Superior temporal gyrus (tissue), 1 donor: ENCODE results near the gene DNM3.

ENCODE experiments used
- DNase-seq: peaks from one replicate; pipeline ENCODE4 v3.0.0-alpha.2; 2016; ENCODE audit errors: extremely low spot score

Gene DNM3

DNA sequence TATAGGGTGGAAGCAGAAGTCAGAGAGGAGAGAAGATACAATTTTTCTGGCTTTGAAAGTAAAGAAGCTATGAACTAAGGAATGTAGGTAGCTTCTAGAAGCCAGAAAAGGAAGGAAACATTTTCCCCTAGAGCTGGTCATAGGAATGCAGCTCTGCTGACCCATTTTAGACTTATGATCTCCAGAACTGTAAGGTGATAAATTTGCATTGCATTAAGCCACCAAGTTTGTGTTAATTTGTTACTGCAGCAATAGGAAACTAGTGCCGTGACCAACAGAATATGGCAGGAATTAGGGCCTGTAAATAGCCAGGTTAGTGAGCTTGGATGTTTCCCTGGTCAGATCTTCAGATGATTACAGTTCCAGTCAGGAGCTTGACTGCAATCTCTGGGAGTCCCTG lies 334.9 kb downstream of the DNM3 start:
- DNase-seq: no peak

DNA sequence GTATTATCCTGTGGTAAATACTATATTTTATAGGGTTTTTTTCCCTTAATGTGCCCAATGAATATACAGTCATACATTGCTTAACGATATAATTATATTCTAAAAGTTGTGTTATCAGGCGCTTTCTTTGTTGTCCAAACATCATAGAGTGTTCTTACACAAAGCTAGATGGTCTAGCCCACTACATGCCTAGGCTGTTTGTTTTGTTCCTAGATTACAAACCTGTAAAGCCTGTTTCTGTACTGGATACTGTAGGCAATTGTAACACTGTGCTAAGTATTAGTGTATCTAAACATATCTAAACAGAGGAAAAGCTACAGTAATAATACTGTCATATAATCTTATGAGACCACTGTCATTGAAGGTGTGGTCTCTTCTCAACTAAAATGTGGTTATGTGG lies 336.6 kb downstream of the DNM3 start:
- no peak for DNase-seq

DNA sequence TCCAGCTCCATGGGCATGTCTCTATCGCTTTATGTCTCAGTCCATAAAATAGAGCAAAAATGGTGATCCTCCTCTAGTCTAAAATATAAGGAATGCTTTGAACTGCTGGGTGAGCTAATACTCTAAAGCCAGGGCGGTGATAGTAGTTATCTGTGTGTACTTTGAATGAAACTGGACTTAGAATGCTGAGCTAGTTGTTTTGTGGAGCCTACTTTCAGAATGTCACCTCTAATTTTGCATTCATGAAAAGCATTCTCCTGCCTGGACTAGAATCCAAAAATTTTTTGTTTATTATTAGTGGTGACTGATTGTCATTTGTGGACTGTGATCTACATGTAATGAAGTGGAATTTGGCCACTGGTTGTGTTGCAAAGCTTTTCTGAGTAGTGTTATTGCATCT lies 337.6 kb downstream of the DNM3 start:
- DNase-seq: no peak

DNA sequence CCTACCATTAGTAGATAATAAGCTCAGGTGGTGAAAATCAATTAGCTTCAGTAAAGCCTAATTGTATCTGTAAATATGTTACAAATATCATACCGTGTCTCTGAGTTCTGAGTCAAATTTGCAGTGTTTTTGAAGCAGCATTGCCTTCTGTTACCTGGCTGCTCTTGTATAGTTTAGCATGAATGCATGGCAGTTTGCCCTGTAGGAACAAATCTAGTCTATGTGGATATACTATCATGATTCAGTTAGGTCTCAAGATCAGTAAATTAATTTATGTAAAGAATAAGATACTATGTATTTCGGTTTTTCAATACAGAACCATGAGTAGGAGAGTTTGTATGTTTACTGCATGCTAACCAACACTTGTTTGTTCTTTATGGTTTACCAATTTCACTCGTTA lies 338.6 kb downstream of the DNM3 start:
- peak; percentile 35 for DNase-seq

DNA sequence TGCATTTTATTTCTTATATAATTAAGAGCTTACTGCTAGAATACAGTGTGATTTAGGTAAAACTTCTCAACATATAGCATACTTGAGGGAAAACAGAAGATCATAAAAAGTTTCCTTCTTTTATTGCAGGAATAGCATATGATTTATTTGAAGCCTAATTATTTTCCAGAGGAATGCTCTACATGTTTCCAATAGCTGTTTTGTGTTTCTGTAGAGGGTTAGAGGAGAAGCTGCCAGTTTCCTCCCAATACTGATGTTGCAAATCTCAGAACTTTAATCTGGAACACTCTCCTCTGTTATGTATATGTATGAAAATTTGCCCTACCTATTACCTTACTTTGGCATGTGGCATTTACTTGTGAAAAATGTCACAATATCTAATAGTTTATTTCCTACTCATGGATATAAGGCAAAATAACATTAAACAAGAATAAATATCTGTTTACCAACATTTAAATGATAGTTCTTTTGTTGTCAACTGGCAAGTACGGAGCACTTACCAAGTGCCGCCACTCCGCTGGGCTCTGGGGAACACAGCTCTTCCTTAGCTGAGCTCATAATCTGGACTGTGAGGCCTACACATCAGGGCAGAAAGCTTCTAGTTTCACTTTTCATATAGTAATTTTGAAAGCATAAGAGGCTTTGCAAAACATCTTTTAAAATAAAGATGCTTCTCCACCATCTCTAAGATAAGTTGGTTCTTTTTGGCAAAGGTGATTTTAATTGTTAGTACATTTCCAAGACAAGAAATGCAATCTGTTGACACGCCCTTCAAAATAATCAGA lies 339.4 kb downstream of the DNM3 start:
- DNase-seq: peak; percentile 74

DNA sequence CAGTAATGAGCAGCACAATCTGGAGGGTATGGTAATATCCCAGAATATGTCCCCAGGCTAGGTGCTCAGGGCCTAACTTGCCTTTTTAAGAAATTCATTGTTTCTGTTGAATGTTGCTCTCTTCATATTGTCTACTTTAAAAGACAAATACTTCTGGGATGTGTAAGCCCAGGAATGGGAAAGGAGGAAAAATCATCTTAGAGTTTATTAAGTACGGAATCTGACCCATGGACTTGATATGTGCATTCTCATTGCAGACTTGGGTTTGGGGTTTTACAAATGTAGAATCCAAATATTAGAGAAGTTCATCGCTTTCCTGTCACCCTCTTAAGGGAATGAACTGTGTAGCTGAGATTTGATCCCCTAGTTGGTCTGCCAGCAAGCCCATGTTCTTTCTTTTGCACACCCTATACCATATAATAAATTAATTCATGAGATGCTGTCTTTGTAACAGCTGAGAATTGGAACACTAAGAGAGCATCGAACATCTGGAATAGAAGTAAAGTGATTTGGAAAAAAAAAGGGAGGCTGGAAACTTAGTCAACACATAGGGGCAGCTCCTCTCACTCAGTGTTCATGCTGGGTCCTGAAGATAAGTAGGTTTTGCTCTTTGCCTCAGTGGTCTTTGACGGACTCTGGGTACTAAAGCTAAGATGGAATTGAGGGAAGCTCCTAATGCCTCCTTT lies 343.4 kb downstream of the DNM3 start:
- no peak for DNase-seq

DNA sequence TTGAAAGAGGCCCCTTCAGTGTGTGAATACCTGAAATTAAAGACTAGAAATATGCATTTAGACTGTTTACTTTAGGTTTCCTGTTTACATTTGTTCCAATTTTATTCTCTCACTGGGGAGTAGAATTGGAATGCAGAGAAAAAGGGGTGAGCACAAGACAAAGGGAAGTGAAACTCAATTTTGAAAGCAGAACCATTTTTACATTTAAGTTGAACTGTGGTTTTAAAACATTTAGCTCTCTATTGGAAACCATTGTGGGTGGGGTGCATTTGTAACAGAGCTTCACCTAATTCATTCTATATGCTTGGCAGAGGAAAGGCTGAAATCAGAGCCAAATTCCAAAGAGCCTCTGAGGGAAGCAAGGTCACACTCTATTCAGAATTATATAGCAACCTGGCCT lies 343.9 kb downstream of the DNM3 start:
- DNase-seq: no peak

DNA sequence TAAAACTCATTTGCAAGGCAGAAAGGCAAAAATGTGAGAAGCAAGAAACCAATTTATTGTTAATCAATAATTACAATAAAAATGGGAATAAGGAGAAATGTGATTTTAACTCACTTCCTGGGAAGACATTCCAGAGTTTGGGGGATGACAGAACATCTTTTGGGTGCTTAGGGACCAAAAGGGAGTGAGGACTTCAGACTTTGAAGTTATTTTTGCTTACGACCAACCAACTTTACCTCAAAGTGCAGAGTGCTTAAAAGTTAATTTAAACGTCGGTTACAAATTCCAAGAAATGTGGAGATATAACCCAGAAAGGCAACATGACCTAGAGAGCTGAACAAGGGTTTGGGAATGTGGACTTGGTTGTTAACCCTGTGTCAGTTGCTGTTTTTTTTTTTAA lies 344.7 kb downstream of the DNM3 start:
- DNase-seq: no peak

DNA sequence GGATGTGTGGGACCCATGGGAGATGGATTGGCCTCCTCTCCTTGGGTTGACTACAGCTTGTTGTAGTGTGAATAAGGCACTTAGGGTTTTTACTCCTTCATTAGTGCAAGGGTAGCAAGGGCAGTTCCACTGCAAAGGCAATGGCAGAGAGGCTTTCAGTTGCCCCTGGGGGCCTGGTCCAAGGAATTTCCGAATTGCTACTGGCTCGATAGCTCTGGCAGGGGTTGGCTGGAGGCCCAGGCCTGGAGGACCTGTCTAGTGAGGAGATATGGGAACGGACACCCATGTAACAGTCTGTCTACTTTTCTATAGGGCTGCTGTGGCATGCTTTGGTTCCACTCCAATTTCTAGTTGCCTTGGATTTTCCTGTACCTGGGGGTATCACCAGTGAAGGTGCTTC lies 360.3 kb downstream of the DNM3 start:
- DNase-seq: no peak

DNA sequence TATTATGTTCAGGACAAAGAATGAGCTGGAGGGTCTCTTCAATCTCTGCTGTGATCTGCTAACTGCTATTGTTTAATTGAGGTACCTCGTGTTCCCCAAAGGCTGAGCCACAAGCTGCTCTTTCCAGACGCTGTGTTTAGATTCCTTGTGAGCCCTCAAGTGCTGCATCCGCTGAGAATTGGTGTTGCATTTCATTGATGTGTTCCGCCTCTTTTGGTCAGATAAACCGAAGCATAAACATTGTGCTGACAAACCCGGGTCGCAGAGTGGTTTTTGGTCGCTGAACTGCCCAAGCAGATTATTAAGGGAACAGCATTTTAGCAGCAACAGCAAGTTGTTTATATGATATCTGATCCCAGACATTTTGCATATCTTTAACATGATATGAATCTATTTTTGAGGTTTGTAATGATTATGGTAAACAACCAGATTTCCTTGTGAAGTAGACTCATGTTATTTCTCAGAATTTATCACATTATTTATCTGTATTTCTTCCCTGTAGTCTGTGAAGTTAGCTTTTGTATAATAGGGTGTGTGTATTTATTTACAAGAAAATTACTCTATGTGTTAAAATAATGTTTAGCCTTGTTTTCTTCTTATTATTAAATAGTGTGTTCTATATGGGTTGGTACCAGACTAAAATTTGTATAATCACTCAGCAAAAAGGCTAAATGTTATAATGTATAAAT lies 362.0 kb downstream of the DNM3 start:
- no peak for DNase-seq

DNA sequence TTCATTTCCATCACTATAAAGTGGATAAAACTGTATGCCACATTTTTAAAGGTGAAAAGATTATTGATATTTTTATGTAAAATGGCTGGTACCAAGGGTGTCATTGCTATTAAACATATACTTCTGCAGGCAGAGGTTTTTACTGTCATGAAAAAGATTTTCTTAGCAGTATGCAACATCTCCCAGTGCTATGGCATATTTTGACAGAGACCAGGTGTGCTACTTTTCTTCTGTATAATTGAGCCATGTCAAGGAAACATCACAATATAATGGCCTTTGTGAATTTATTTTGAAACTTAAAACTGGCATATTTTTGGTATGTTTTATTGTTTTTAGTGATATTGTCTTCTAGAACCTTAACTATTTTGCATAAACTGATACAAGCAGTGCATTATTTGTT lies 362.6 kb downstream of the DNM3 start:
- no peak for DNase-seq

DNA sequence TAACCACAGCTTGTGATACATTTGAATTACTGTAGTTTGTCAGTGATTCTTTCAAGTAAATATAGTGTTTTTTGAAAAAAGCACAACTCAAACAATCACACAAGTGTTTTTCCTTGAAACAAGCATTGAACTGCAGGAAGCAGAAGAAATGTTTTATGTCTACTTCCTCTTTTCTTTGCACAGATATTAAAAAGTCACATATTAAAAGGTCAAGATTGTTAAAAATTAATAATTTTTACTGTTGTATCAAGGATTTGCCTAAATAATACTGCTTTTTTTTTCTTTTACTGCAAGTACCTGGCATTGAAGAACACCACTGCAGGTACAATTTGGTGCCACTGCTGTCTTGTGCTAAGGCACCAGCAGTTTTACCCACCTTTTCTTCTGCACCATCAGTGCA lies 365.0 kb downstream of the DNM3 start:
- no peak for DNase-seq

DNA sequence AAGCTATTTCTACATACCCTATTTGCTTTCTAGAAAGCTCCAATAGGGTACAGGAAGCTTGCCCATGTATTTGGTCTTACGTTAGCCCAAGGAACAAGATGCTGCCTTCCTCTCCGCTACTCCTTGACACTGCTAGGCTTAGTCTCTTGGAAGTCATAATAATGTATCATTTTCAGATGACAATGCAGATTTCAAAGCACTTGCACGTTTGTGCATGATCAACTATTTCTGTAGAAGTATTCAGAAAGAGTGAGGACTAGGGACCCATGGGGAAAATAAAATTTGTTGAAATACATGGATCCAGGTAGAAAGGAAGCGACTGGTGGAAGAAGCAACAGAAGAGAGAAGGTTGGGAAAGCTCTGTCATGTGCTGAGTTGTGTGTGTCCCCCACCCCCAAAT lies 367.3 kb downstream of the DNM3 start:
- DNase-seq: no peak

DNA sequence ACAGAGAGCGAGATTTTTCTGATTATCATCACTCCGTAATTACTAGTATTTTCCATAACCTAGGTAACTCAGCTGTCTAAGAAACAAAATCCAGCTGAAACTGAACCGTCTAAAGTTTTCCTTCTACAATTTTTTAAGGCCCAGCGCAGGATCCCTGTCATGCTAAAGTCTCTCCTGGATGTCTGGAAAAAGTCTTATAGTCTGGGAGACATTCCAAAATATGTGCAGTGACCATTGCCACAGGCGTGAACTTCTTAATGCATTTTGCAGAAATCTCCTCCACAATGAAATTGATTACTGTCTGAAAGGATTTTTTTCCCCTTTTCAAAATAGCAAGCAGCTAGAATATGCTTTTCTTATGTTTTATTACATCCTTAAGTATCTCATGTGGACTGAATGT lies 369.9 kb downstream of the DNM3 start:
- DNase-seq: no peak

DNA sequence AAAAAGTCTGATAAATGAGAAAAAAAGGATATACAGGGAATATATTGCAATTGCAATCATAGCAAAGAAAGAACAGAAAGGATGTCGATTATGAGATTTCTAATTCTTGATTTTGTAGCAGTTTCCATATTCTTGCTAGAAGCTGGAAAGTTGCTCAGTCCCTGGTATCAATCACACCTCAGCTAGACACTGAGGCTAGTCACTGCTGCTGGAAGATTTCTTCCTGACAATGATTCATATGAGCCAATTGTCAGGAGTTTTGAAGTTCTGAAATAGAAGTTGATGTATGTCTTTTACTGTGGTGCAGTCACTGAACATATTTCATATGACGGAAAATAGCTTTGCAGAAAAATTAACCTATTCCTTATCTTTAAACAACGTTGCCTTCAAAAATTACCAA lies 370.8 kb downstream of the DNM3 start:
- no peak for DNase-seq

DNA sequence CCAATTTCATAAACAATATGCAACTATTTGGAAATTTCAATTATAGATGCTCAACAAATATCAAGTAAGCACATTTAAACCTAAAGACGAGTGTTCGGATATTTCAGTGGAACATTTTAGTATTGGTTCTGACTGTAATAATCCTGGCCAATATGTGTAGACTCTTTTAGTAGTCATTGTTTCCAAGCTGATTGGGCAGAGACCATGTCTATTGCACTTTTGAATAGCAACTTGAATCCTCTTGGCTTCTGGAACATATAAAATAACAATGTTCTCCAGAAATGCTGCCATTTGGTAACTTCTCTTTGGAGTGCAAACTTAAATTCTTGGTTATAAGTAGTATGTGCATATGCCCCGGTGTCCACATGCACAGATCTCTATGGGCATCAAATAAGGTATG lies 373.7 kb downstream of the DNM3 start:
- DNase-seq: no peak

DNA sequence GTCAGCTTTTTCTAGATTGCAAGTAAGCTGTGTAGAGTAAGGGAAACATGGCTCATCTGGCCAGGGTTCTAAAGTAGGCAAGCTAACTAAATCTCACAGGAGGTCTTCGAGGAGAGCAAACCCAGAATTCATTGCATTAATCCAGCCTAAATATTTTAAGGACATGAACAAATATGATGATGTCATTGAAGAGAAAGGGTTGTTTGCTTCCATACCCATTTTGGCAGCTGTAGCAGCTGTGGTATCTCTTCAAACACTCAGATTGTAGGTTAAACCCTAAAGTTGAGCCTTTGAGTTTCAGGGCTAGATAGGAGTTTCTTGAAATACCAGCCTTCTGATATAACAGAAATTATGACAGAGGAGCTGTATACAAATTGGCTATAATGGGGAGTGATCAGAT lies 378.7 kb downstream of the DNM3 start:
- DNase-seq: no peak

DNA sequence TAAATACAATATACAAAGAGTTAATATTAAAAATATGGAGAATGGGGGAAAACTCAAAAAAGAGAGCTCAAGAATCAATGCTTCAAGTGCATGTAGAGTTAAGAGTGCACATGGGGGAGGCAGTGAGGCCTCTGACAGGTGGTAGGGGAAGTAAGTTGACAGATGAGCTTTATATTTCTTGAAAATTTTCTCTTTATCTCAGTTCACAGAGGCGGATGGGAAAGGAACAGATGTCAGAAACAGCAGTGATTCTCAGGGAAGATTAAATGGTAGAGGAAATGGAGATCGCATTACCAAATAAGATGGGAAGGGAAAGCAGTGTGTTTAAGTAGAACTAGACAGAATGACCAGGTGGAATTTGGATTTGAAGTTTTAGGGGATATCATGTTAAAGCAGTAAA lies 379.1 kb downstream of the DNM3 start:
- DNase-seq: no peak

DNA sequence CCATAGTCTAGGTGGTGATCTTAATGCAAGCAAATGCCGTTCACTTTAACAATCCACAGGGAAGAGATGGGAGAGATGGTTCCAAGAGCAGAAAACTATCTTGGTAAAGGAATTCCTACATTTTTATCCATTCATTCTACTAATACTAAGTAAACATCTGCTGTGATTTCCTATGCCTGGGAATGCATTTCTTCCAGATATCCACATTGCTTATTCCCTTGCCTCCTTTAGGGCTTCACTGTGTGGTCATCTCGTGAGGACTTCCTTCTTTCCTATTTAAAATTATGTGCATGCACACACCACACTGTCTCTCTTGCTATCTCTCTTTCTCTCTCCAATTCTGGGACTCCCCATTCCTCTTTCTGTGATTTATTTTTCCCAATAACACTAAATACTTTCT lies 380.1 kb downstream of the DNM3 start:
- no peak for DNase-seq

DNA sequence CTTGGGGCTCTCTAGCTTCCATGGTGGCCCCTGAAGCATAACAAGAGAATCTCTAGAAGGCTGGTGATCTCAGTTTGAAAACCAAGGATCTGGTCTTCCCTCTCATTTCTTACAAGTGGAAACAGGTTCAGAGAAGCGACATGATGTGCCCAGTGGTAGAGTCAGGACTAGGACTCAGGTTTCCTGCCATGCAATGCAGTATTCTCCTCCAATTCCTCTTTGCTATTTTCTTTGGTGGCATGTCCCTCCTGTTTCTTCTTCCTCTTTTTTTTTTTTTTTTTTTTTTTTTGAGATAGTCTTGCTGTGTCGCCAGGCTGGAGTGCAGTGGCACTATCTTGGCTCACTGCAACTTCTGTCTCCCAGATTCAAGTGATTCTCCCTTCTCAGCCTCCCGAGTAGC lies 383.6 kb downstream of the DNM3 start:
- no peak for DNase-seq

DNA sequence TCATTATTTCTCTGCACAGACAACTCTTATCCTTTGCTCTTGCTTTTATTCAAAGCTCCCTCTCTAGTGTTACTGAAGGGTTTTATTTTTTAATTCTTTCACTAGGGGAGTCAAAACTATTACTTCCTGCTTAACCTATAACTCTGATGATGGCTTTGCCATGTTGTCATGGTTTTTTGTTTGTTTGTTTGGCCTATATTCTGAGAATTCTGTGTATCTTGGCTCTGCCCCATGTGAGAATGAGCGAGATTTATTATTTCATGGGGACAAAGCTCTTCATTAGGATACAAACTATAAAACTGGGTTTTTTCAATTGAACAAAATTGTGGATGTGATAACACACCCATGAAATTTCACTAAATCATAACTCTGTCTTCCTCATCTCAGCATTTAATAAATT lies 388.6 kb downstream of the DNM3 start:
- DNase-seq: no peak

DNA sequence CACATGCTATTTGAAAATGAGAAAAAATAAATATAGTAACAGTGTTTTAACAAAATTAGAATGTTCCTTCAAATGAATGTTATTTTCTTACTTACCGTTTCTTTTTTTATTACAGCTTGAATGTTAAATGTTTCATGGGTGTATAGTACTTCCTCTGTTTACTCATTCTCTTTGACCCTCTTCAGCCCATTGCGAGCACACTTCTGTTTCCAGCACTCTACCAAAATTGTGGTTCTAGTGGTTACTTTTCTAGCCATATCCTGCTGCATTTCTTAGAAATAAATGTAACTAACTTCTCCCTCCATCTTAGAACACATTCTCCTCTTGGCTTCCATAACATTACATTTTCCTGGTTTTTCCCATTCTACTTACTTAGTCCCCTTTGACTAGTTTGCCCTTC lies 389.2 kb downstream of the DNM3 start:
- no peak for DNase-seq

DNA sequence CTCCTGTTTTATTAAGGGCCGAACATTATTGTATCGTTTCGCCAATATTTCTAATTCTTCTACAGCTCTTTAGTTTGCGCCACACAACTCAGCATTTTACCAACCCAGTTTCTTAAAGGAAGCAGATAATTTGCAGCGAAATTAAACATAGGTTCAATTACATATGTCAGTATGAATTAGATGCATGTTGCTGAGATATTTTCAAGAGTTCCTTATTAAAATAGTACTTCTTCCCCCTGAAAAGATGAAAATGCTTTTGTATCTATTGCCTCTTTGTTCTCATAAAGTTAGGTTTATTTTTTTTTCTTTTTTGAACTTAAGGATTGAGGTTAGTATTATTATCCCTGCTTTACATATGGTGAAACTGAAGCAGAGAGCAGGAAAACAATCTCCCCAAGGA lies 395.7 kb downstream of the DNM3 start:
- DNase-seq: no peak
